ENCODE data around the gene AK5.

GRCh38 chr1:77584884-77585283 is 303.1 kb downstream of the AK5 start:
- TF ChIP-seq CTCF (conservative IDR thresholded peaks at IDR 0.05; ENCODE audit: low read depth, low read length) (no peak), EZH2 (IDR thresholded peaks at IDR 0.05; ENCODE audit: low read length, unreplicated experiment) (no peak), EZH2phosphoT487 (IDR thresholded peaks at IDR 0.05; ENCODE audit: borderline replicate concordance, low read length) (no peak)
